ENCODE data around the gene NOL3.

NOL3 gene

DNA sequence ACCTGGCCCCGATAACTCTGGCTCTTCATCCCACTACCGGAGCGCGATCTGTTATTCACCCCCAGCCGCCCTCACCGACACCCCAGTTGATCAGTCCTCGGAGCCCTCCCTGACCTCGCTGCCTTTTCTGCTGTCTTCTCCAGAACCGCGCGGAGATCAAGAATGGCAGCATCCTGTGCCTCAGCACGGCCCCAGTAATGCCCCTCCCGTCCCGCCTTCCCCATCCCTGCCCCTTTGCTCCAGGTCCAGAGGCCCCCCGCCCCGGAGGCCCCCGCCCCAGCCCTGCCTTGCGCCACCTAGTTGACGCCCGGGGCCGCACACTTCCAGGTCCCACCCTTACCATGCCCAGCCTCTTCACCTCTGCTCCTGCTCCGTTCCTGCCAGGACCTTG lies 29.5 kb downstream of the NOL3 start:
- H3K9me3 Mint-ChIP-seq: no peaks in the 10 kb centered on the region
- H3K27ac Mint-ChIP-seq (ENCODE audit: low read depth): no peak overlapping the region
- DNase-seq (ENCODE audit: low spot score in 2 of 2) (no peak), ATAC-seq (replicated peaks; ENCODE audit: extremely low read depth, poor library complexity, severe bottlenecking) (no peak)
- H3K27me3 Mint-ChIP-seq: no peaks in the 10 kb centered on the region
- peaks cover 31% of the 10 kb centered on the region for H3K4me1 Mint-ChIP-seq
- H3K4me3 Mint-ChIP-seq: no peak overlapping the region
- peaks cover 16% of the 10 kb centered on the region for H3K36me3 Mint-ChIP-seq (ENCODE audit: insufficient read depth)

DNA sequence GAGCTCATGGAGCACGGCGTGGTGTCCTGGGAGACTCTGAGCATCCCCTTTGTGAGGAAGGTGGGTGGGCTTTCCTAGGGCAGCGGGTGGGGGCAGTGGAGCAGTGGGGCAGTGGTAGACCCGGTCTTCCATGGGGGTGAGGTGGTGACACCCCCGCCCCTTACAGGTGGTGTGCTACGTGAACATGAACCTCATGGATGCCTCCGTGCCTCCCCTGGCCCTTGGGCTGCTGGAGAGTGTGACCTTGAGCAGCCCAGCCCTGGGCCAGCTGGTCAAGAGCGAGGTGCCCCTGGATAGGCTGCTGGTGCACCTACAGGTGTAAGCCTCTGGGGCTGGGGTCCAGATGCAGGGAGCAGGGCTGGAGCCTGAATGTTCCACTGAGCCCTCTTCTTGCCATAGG lies 30.2 kb downstream of the NOL3 start:
- Mint-ChIP-seq H3K27me3 (no peaks in the 10 kb centered on the region), H3K4me1 (peaks cover 29% of the 10 kb centered on the region), H3K9me3 (no peaks in the 10 kb centered on the region), H3K36me3 (ENCODE audit: insufficient read depth) (peaks cover 17% of the 10 kb centered on the region), H3K27ac (ENCODE audit: low read depth) (no peak overlapping the region), H3K4me3 (no peak overlapping the region)
- ATAC-seq (replicated peaks; ENCODE audit: extremely low read depth, poor library complexity, severe bottlenecking): no peak
- no peak for DNase-seq (ENCODE audit: low spot score in 2 of 2)

DNA sequence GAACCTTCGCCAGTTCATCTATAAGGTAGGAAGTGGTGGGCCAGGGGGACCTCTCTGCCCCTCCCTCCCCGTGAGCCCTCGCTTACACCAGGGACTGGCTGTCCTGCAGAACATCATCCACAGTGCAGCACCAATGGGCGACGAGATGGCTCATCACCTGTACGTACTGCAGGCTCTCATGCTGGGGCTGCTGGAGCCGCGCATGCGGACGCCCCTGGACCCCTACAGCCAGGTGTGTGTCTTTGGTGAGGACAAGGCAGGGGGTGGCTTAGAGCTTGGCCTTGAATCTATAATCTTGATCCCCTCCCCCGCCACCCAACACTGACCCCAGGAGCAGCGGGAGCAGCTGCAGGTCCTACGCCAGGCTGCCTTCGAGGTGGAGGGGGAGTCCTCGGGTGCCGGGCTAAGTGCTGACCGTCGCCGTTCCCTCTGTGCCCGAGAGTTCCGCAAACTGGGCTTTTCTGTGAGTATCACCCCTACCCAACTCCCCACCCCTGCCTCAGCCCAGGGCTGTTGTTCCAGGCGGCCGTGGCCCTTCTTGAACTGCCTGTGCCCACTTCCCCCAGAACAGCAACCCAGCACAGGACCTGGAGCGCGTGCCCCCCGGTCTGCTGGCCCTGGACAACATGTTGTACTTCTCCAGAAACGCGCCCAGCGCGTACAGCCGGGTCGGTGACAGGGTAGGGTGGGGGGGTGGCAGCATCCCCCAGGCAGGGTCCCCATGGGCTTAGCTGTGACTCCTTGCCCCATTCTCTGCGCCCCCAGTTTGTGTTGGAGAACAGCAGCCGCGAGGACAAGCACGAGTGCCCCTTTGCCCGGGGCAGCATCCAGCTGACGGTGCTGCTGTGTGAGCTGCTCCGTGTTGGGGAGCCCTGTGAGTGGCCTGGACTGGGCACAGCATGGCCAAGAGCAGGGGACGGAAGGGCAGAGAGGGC lies 31.3 kb downstream of the NOL3 start:
- no peaks in the 10 kb centered on the region for H3K27me3 Mint-ChIP-seq
- H3K36me3 Mint-ChIP-seq (ENCODE audit: insufficient read depth): peaks cover 13% of the 10 kb centered on the region
- no peaks in the 10 kb centered on the region for H3K9me3 Mint-ChIP-seq
- no peak for ATAC-seq (replicated peaks; ENCODE audit: extremely low read depth, poor library complexity, severe bottlenecking)
- no peak for DNase-seq (ENCODE audit: low spot score in 2 of 2)
- H3K27ac Mint-ChIP-seq (ENCODE audit: low read depth): no peak overlapping the region
- H3K4me3 Mint-ChIP-seq: no peak overlapping the region
- peaks cover 17% of the 10 kb centered on the region for H3K4me1 Mint-ChIP-seq

DNA sequence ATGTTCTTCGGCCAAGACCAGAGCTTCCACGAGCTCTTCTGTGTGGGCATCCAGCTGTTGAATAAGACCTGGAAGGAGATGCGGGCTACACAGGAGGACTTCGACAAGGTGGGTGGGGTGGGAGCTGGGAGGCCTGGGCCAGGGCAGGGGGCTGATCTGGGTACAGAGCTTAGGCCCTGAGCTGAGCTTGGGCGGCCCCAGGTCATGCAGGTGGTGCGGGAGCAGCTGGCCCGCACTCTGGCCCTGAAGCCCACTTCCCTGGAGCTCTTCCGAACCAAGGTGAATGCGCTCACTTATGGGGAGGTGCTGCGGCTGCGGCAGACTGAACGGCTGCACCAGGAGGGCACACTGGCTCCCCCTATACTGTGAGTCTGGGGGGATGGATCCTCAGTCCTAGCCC lies 32.1 kb downstream of the NOL3 start:
- Mint-ChIP-seq H3K9me3 (no peaks in the 10 kb centered on the region), H3K27me3 (no peaks in the 10 kb centered on the region), H3K36me3 (ENCODE audit: insufficient read depth) (peaks cover 13% of the 10 kb centered on the region), H3K4me1 (peaks cover 13% of the 10 kb centered on the region), H3K27ac (ENCODE audit: low read depth) (no peak overlapping the region), H3K4me3 (no peak overlapping the region)
- ATAC-seq (replicated peaks; ENCODE audit: extremely low read depth, poor library complexity, severe bottlenecking) (no peak), DNase-seq (ENCODE audit: low spot score in 2 of 2) (no peak)

DNA sequence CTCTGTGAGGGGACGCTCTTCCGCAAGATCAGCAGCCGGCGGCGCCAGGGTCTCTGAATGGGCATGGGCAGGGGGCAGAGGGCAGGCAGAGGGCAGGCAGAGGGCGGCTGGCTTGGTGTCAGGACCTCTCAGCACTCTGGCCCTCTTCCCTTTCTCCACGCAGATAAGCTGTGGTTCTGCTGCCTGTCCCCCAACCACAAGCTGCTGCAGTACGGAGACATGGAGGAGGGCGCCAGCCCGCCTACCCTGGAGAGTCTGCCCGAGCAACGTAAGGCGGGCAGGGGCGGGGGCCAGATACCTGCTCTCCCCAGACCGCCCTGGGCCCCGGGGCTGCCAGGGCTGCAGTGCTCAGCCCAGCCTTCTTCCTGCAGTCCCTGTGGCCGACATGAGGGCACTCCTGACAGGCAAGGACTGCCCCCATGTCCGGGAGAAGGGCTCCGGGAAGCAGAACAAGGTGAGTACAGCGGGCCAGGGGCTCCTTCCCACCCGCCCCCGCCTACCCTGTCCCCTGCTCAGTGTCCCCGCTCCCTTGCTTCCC lies 32.7 kb downstream of the NOL3 start:
- H3K9me3 Mint-ChIP-seq: no peaks in the 10 kb centered on the region
- peaks cover 12% of the 10 kb centered on the region for H3K4me1 Mint-ChIP-seq
- no peak for ATAC-seq (replicated peaks; ENCODE audit: extremely low read depth, poor library complexity, severe bottlenecking)
- no peak overlapping the region for H3K27ac Mint-ChIP-seq (ENCODE audit: low read depth)
- H3K4me3 Mint-ChIP-seq: no peak overlapping the region
- no peak for DNase-seq (ENCODE audit: low spot score in 2 of 2)
- H3K36me3 Mint-ChIP-seq (ENCODE audit: insufficient read depth): peaks cover 13% of the 10 kb centered on the region
- no peaks in the 10 kb centered on the region for H3K27me3 Mint-ChIP-seq

DNA sequence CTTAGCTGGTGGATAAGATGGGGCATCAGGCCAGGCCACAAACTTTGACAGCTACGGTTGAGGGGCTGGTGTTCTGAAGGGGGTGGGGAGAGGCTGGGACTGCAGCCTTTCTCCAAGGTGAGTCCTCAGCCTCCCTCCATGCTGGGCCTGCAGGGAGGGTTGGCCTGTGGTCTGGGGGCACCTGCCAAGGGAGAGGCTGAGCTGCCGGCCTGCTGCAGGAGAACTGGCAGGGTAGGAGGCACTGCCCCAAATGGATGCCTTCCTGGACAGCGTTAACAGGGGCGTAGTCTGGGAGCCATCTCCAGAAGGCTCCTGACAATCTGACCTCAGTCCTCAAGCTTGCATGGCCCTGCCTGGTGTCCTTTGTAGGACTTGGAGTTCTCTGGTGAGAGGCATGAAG lies 33.7 kb downstream of the NOL3 start:
- Mint-ChIP-seq H3K4me1 (peaks cover 6% of the 10 kb centered on the region), H3K27me3 (no peaks in the 10 kb centered on the region), H3K4me3 (no peak overlapping the region), H3K27ac (ENCODE audit: low read depth) (no peak overlapping the region), H3K9me3 (no peaks in the 10 kb centered on the region), H3K36me3 (ENCODE audit: insufficient read depth) (peaks cover 8% of the 10 kb centered on the region)
- ATAC-seq (replicated peaks; ENCODE audit: extremely low read depth, poor library complexity, severe bottlenecking) (no peak), DNase-seq (ENCODE audit: low spot score in 2 of 2) (no peak)

DNA sequence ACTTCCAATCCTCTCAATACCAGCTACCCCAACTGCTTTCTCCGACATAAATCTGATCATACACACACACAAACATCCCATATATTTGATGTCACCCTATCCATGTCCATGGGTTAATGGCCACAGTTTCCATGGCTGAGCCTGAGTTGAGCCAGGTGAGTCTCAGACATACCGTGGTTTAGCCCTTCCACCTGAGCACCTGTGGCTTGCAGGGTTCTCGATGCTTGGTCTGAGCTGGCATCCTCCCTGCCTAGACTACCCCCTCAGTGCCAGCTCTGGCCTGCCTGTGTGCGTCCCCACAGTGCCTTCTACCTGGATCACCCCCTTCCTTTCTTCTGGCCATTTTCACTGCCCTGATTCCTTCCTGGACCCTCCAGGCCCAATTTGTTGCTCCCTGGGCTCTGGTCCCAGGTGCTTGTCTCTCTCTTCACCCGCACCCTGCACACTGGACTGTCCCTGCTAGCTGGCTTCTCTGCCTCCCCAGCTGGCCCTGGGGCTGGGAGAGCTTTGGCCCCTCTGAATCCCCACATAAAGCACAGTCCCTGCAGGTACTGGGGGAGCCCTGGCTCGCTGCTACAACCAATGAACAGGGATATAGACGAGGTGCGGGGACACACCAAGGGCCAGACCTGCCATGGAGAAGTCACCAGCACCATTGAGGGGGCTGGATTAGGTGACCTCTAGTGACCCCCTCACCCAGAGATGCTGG lies 35.9 kb downstream of the NOL3 start:
- H3K36me3 Mint-ChIP-seq (ENCODE audit: insufficient read depth): peaks cover 4% of the 10 kb centered on the region
- no peaks in the 10 kb centered on the region for H3K27me3 Mint-ChIP-seq
- peak overlapping the region; percentile 50 for H3K27ac Mint-ChIP-seq (ENCODE audit: low read depth)
- no peak for DNase-seq (ENCODE audit: low spot score in 2 of 2)
- H3K9me3 Mint-ChIP-seq: no peaks in the 10 kb centered on the region
- no peak for ATAC-seq (replicated peaks; ENCODE audit: extremely low read depth, poor library complexity, severe bottlenecking)
- no peak overlapping the region for H3K4me3 Mint-ChIP-seq
- no peaks in the 10 kb centered on the region for H3K4me1 Mint-ChIP-seq

DNA sequence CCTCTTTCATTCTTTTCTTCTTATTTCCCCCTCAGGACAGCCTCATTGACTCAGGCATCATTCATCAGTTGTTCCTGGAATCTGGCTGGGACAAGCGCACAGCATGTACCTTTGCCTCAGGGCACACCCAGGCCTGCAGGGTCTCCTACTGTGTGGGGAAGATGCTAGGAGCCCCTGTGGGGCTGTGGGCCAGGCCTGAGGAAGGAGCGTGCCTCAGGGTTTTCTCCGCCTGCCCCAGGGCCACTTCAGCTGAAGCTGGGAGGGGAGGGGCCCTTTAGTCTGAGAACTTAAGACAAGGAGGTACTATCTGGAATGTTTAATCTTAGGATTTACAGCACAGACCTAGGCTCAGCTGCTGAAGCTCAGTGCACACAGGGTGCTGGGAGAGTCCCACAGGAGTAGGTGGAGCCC lies 36.5 kb downstream of the NOL3 start:
- Mint-ChIP-seq H3K4me1 (no peaks in the 10 kb centered on the region), H3K9me3 (no peaks in the 10 kb centered on the region)
- no peak for DNase-seq (ENCODE audit: low spot score in 2 of 2)

DNA sequence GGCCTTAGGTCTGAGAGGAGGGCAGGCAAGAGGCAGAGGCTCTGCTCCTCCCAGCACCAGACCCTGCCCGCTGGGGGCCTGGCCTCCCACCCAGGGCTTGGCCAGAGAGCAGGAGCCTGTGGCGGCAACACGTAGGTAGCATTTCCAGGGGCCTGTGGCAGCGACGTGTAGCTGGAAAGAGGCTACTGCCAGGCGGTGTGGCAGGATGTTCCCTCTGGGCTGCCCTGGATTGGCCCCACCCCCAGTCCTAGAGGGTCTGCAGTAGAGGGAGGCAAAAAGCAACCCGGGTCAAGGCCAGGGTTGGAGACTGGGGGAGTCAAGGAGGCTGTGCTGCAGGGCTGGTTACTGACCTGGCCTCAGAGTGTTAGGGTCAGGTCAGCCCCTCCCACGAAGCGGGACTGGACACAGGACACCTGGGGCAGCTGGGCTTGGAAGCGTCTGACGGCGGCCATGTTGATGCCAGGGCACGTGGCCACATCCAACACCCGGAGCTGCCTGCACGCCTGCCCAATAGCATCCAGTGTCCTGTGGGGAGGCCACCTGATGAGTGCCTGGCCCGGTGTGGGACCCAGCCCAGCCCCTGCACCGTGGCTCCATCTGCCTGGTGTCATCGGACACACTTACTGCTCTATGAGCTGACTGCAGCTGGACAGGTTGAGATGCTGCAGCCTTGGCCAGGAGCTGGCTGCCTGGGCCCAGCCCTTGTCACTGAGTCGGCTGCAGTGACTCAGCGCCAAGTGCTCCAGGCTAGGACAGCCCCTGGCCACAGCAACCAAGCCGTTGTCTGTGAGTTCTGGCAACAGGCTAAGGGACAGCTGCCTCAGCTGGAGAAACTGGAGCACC lies 37.1 kb downstream of the NOL3 start:
- H3K4me1 Mint-ChIP-seq: no peaks in the 10 kb centered on the region
- peaks cover 4% of the 10 kb centered on the region for H3K36me3 Mint-ChIP-seq (ENCODE audit: insufficient read depth)
- no peak overlapping the region for H3K4me3 Mint-ChIP-seq
- H3K9me3 Mint-ChIP-seq: no peaks in the 10 kb centered on the region
- ATAC-seq (replicated peaks; ENCODE audit: extremely low read depth, poor library complexity, severe bottlenecking) (no peak), DNase-seq (ENCODE audit: low spot score in 2 of 2) (no peak)
- H3K27ac Mint-ChIP-seq (ENCODE audit: low read depth): no peak overlapping the region
- H3K27me3 Mint-ChIP-seq: no peaks in the 10 kb centered on the region

More for the DNA sequence above, 36.5 kb downstream of the NOL3 start:
- H3K36me3 Mint-ChIP-seq (ENCODE audit: insufficient read depth): peaks cover 4% of the 10 kb centered on the region
- H3K4me3 Mint-ChIP-seq: no peak overlapping the region
- ATAC-seq (replicated peaks; ENCODE audit: extremely low read depth, poor library complexity, severe bottlenecking): no peak
- H3K27ac Mint-ChIP-seq (ENCODE audit: low read depth): peak overlapping the region; percentile 50
- H3K27me3 Mint-ChIP-seq: no peaks in the 10 kb centered on the region

DNA sequence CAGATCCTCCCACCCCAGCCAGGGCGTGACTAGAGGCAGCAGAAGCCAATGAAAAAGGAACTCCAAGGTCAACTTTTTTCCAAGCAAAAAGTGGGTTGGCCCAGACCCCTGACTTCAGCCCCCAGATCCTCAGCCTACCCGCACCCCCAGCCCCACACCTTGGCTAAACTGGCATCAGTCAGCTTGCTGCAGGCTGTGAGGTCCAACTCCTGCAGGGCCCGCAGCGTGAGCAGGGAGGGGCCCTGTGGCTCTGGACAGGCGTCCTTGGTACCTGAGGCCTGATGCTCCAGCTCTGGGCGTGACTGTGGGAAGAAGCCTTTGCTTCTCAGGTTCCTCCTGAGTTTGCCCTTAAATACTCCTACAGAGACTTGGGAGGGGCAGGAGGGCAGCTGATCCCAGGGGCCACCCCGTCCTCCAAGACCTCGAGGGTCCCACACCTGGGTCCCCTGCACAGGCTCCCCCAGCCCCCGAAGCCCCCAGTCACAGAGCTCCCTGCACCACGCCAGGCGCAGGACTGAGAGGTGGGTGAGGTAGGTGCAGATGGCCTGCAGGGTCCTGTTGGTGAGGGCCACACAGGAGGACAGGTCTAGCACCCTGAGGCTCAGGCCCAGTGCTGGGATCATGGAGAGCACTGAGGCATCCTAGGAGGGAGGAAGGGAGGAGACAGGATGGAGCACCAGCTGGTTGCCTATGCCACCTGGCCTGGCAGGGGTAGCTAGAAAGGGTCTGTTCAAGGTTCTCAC lies 38.0 kb downstream of the NOL3 start:
- Mint-ChIP-seq H3K27me3 (no peaks in the 10 kb centered on the region), H3K36me3 (ENCODE audit: insufficient read depth) (peaks cover 2% of the 10 kb centered on the region), H3K9me3 (no peaks in the 10 kb centered on the region), H3K4me1 (no peaks in the 10 kb centered on the region), H3K4me3 (no peak overlapping the region), H3K27ac (ENCODE audit: low read depth) (no peak overlapping the region)
- ATAC-seq (replicated peaks; ENCODE audit: extremely low read depth, poor library complexity, severe bottlenecking) (no peak), DNase-seq (ENCODE audit: low spot score in 2 of 2) (no peak)

DNA sequence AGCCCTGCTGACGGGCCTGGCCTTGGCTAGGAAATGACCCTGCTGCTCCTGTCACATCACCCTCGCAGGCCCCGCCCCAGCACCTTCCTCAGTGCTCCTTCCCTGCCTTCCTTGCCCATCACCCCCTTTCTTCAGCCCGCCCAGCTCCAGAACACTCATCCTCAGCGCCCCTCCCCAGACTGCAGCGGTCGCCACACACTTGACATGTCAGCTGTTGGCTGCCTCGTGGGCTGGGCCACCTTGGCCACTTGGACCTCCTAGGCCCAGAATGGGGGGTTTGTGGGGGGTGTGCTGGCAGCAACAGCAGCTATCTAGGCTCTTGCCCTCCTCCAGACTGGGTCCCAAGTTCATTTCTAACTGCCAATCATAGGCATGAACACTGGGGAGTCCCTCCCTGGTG lies 39.2 kb downstream of the NOL3 start:
- no peak for DNase-seq (ENCODE audit: low spot score in 2 of 2)
- no peak for ATAC-seq (replicated peaks; ENCODE audit: extremely low read depth, poor library complexity, severe bottlenecking)
- H3K36me3 Mint-ChIP-seq (ENCODE audit: insufficient read depth): peaks cover 2% of the 10 kb centered on the region
- no peaks in the 10 kb centered on the region for H3K27me3 Mint-ChIP-seq
- no peak overlapping the region for H3K4me3 Mint-ChIP-seq
- H3K4me1 Mint-ChIP-seq: no peaks in the 10 kb centered on the region
- H3K9me3 Mint-ChIP-seq: no peaks in the 10 kb centered on the region
- H3K27ac Mint-ChIP-seq (ENCODE audit: low read depth): no peak overlapping the region
